A375 (cell line): ENCODE data around the gene HAUS1. TPM values are rescaled to one million over a fixed set of nuclear protein-coding genes. Genes with fewer than 3 reads are reported as not detected.

ENCODE experiments used
- small RNA-seq: library from RNA; depleted of rRNA; stranded (forward); fragments of <200 nt; gene quantifications from one replicate; pipeline ENCODE3, GENCODE V24; 2014
- total RNA-seq: library from RNA; depleted of rRNA; stranded (reverse); fragments of >200 nt; shearing (Covaris generic); gene quantifications from 2 replicates; pipeline ENCODE4 v1.2.3, GENCODE V29; 2014; rRNA removed

HAUS1 gene, protein sequence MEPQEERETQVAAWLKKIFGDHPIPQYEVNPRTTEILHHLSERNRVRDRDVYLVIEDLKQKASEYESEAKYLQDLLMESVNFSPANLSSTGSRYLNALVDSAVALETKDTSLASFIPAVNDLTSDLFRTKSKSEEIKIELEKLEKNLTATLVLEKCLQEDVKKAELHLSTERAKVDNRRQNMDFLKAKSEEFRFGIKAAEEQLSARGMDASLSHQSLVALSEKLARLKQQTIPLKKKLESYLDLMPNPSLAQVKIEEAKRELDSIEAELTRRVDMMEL
- 27.7 and 36.4 TPM in 2 replicates for total RNA-seq

DNA sequence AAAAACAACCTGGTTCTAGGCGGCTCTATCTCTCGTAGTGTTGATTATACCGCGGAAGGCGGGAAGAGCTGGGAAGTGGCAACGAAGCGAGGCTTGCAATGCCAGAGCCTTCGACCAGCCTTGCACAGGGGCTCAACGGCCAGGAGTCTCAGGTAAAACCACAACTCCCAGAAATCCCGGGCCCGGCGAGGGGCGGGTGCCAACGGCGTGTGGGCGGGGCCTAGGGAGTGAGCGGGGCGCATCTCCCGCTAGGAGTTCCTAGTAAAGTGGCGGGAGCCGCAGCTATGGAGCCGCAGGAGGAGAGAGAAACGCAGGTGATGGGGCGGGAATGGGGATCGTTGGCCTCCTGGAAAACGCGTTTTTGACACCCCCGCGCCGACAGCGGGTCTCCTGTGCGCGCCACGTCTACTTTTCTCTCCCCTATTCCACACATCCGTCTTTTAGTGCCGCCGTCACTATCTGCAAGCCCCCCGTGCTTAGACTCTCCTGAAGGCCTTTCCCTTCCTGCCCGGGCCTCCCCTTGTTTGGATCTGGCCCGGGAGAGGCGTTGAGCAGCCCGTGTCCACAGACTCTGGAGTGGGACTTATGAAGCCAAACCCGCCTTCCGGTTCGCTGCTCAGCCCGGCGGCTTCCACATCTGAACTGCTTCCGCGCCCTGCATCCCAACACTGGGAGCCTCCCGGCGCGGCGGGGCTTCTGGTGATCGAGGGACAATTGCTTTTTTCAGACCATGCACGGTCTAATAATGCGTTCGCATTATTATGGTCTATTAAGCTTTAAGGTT, at the start of gene HAUS1:
TSS of gene HAUS1 (plus strand) at position 258 of the 784 bp plus-strand sequence. CDS start at position 285, 27 bp downstream.

DNA sequence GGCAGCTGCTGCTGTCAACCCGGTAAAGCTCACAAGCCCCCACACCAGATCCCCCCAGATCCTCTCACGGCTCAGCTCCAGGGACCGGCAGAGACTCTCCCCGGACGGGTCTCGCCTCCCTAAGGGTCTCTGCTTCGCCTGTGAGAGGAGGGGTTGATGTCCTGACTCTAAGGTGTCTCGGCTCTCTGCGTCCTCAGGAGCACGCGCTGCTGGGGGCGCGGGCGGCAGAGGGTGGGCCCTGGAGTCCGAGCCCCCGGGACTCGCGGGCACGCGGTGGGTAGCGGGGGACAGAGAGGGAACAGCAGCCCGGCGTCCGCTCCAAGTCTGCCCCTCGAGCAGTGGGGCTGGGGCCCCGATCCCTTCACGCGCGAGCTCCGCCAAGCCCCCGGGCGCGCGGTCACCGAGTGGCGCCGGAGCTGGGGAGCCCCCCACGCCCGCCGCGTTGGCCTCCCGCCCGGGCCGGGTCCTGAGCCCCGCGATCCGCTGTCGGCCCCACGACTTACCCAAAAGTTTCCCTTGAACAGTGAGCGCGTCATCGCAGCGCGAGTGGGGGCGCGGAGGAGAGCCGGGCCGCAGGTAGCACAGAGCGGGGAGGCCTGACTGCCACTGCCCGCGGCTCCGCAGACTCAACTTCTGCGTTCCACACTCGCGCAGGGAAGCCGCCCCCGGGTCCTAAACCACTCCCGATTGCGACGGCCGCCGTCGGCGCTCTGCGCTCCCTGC, 32.4 kb upstream of the HAUS1 start, which contains the start of gene PSTPIP2:
TSS of gene PSTPIP2 (minus strand) at position 608 of the 723 bp plus-strand sequence. CDS start at position 536, 72 bp downstream.

GRCh38 chr18:46097801-46098615, 6.2 kb upstream of the HAUS1 start, which contains the start of gene ATP5F1A:
TSS of gene ATP5F1A (minus strand) at chr18:46098296. CDS start at chr18:46098231, 65 bp downstream.

Small RNA genes lying within 50 kb of the gene (small RNA-seq; reads per million reads assigned to genes)
- gene RNU6-1278P, result not detected
- gene RNY4P37, result not detected

Other genes starting within 250 kb of the HAUS1 start
- gene EPG5, start 137.1 kb upstream of the HAUS1 start, total RNA-seq, result 4.2 and 7.0 TPM in 2 replicates
- not detected in 2 replicates for gene PSTPIP2, start 32.1 kb upstream of the HAUS1 start, total RNA-seq
- 290 and 314 TPM in 2 replicates for gene ATP5F1A, start 6.1 kb upstream of the HAUS1 start, total RNA-seq